ENCODE measurements around the gene DRC1.
"Not testable (repeated sequence)": the region's sequence is repeated elsewhere in the genome, so short reads cannot be mapped to it uniquely, and the experiment has no call there.

Gene DRC1

GRCh38 chr2:26465981-26466471 lies 64.3 kb downstream of the DRC1 start:
- H3K9me3 ChIP-seq (replicated peaks; ENCODE audit: insufficient read depth, low read length) = no peaks in the 10 kb centered on the region
- H3K9ac ChIP-seq (ENCODE audit: low read length) = no peak overlapping the region
- H3K4me1 ChIP-seq (ENCODE audit: low read length) = no peaks in the 10 kb centered on the region
- H3K4me2 ChIP-seq (ENCODE audit: low read depth, low read length) = no peak overlapping the region
- TF ChIP-seq EZH2 (optimal IDR thresholded peaks at IDR 0.05; ENCODE audit: low read depth, low read length) (no peak), EZH2phosphoT487 (IDR thresholded peaks at IDR 0.05; ENCODE audit: low read length) (no peak), CTCF (IDR thresholded peaks at IDR 0.05; ENCODE audit: low read length) (no peak)
- H3K9me2 ChIP-seq (replicated peaks; ENCODE audit: insufficient read depth, low read length) = no peaks in the 10 kb centered on the region
- H3K36me3 ChIP-seq (replicated peaks; ENCODE audit: insufficient read depth, low read length) = no peaks in the 10 kb centered on the region
- no peak overlapping the region for H2AFZ ChIP-seq (ENCODE audit: low read length)
- H3K27me3 ChIP-seq (replicated peaks; ENCODE audit: insufficient read depth, low read length) = no peaks in the 10 kb centered on the region
- no peaks in the 10 kb centered on the region for H4K20me1 ChIP-seq (ENCODE audit: insufficient read depth, low read length)
- H3K27ac ChIP-seq (ENCODE audit: low read length) = no peak overlapping the region
- no peak overlapping the region for H3K4me3 ChIP-seq (ENCODE audit: low read length)
- no peaks in the 10 kb centered on the region for H3F3A ChIP-seq (ENCODE audit: insufficient read depth, low read length)
- DNase-seq = no peak
- no peaks in the 10 kb centered on the region for H3K79me2 ChIP-seq (ENCODE audit: low read length)

- no peaks in the 10 kb centered on the region for H3K36me3 ChIP-seq (replicated peaks; ENCODE audit: insufficient read depth, low read length)
- H2AFZ ChIP-seq (ENCODE audit: low read length) = no peak overlapping the region
- no peaks in the 10 kb centered on the region for H4K20me1 ChIP-seq (ENCODE audit: insufficient read depth, low read length)
- no peaks in the 10 kb centered on the region for H3K79me2 ChIP-seq (ENCODE audit: low read length)
- no peak overlapping the region for H3K4me3 ChIP-seq (ENCODE audit: low read length)
- H3K9me2 ChIP-seq (replicated peaks; ENCODE audit: insufficient read depth, low read length) = no peaks in the 10 kb centered on the region
- H3F3A ChIP-seq (ENCODE audit: insufficient read depth, low read length) = no peaks in the 10 kb centered on the region
- H3K9me3 ChIP-seq (replicated peaks; ENCODE audit: insufficient read depth, low read length) = no peaks in the 10 kb centered on the region
- H3K4me1 ChIP-seq (ENCODE audit: low read length) = no peaks in the 10 kb centered on the region
- H3K27ac ChIP-seq (ENCODE audit: low read length) = no peak overlapping the region
- no peak overlapping the region for H3K4me2 ChIP-seq (ENCODE audit: low read depth, low read length)
- H3K9ac ChIP-seq (ENCODE audit: low read length) = no peak overlapping the region
- no peak for DNase-seq
- no peaks in the 10 kb centered on the region for H3K27me3 ChIP-seq (replicated peaks; ENCODE audit: insufficient read depth, low read length)
- TF ChIP-seq EZH2 (optimal IDR thresholded peaks at IDR 0.05; ENCODE audit: low read depth, low read length) = no peak
These were observed 65.1 kb downstream of the DRC1 start for GRCh38 chr2:26466662-26467310.

GRCh38 chr2:26468544-26468943 lies 66.8 kb downstream of the DRC1 start:
- H3K4me1 ChIP-seq (ENCODE audit: low read length); H3K36me3 ChIP-seq (replicated peaks; ENCODE audit: insufficient read depth, low read length); H3K9me2 ChIP-seq (replicated peaks; ENCODE audit: insufficient read depth, low read length); DNase-seq; H2AFZ ChIP-seq (ENCODE audit: low read length); H3K9me3 ChIP-seq (replicated peaks; ENCODE audit: insufficient read depth, low read length); H4K20me1 ChIP-seq (ENCODE audit: insufficient read depth, low read length); H3K9ac ChIP-seq (ENCODE audit: low read length); H3F3A ChIP-seq (ENCODE audit: insufficient read depth, low read length); H3K4me3 ChIP-seq (ENCODE audit: low read length); H3K27me3 ChIP-seq (replicated peaks; ENCODE audit: insufficient read depth, low read length); H3K4me2 ChIP-seq (ENCODE audit: low read depth, low read length); H3K79me2 ChIP-seq (ENCODE audit: low read length); H3K27ac ChIP-seq (ENCODE audit: low read length): not testable (repeated sequence)

- H3F3A ChIP-seq (ENCODE audit: insufficient read depth, low read length) = no peaks in the 10 kb centered on the region
- H3K27me3 ChIP-seq (replicated peaks; ENCODE audit: insufficient read depth, low read length) = no peaks in the 10 kb centered on the region
- peak; percentile 84 for DNase-seq
- TF ChIP-seq EZH2phosphoT487 (IDR thresholded peaks at IDR 0.05; ENCODE audit: low read length) = no peak
- peak; percentile 90 for TF ChIP-seq CTCF (IDR thresholded peaks at IDR 0.05; ENCODE audit: low read length)
- no peak for TF ChIP-seq EZH2 (optimal IDR thresholded peaks at IDR 0.05; ENCODE audit: low read depth, low read length)
- no peaks in the 10 kb centered on the region for H3K9me2 ChIP-seq (replicated peaks; ENCODE audit: insufficient read depth, low read length)
- no peak overlapping the region for H3K9ac ChIP-seq (ENCODE audit: low read length)
- no peak overlapping the region for H3K4me2 ChIP-seq (ENCODE audit: low read depth, low read length)
- no peaks in the 10 kb centered on the region for H3K9me3 ChIP-seq (replicated peaks; ENCODE audit: insufficient read depth, low read length)
- H3K4me3 ChIP-seq (ENCODE audit: low read length) = no peak overlapping the region
- no peaks in the 10 kb centered on the region for H3K4me1 ChIP-seq (ENCODE audit: low read length)
- no peaks in the 10 kb centered on the region for H3K36me3 ChIP-seq (replicated peaks; ENCODE audit: insufficient read depth, low read length)
- H3K27ac ChIP-seq (ENCODE audit: low read length) = no peak overlapping the region
- H2AFZ ChIP-seq (ENCODE audit: low read length) = no peak overlapping the region
- no peaks in the 10 kb centered on the region for H4K20me1 ChIP-seq (ENCODE audit: insufficient read depth, low read length)
- no peaks in the 10 kb centered on the region for H3K79me2 ChIP-seq (ENCODE audit: low read length)
These were observed 67.5 kb downstream of the DRC1 start for GRCh38 chr2:26469092-26469710.
